GM21515 (cell line): ENCODE data around the gene NEO1.
"Not testable (repeated sequence)": the region's sequence is repeated elsewhere in the genome, so short reads cannot be mapped to it uniquely, and the experiment has no call there.

Experiments
- ATAC-seq: cut with Tn5 transposase; IDR thresholded peaks from one replicate; pipeline ENCODE4 v1.9.1; 2021; ENCODE audit not compliant: unreplicated experiment

The NEO1 gene

GRCh38 chr15:73296609-73297353, 244.5 kb downstream of the NEO1 start:
- ATAC-seq: no peak

GRCh38 chr15:73298522-73299245, 246.4 kb downstream of the NEO1 start:
- no peak for ATAC-seq

- not testable (repeated sequence) for ATAC-seq
These were observed 248.0 kb downstream of the NEO1 start for GRCh38 chr15:73300286-73300685.

GRCh38 chr15:73303636-73304035, 251.4 kb downstream of the NEO1 start:
- no peak for ATAC-seq

- no peak for ATAC-seq
These were observed 253.3 kb downstream of the NEO1 start for GRCh38 chr15:73305331-73306211.

- no peak for ATAC-seq
These were observed 256.0 kb downstream of the NEO1 start for GRCh38 chr15:73308305-73308704.

GRCh38 chr15:73313861-73314260, 261.6 kb downstream of the NEO1 start:
- ATAC-seq: no peak

- no peak for ATAC-seq
These were observed 265.6 kb downstream of the NEO1 start for GRCh38 chr15:73317651-73318462.

- no peak for ATAC-seq
These were observed 266.4 kb downstream of the NEO1 start for GRCh38 chr15:73318463-73319351.

GRCh38 chr15:73319460-73320245, 267.4 kb downstream of the NEO1 start:
- no peak for ATAC-seq

- no peak for ATAC-seq
These were observed 268.4 kb downstream of the NEO1 start for GRCh38 chr15:73320619-73321180.

GRCh38 chr15:73321496-73322450, 269.5 kb downstream of the NEO1 start:
- no peak for ATAC-seq

- ATAC-seq: no peak
These were observed 270.6 kb downstream of the NEO1 start for GRCh38 chr15:73322665-73323373.

- ATAC-seq: no peak
These were observed 271.2 kb downstream of the NEO1 start for GRCh38 chr15:73323374-73323955.

GRCh38 chr15:73323956-73324355, 271.7 kb downstream of the NEO1 start:
- no peak for ATAC-seq

GRCh38 chr15:73324496-73325170, 272.4 kb downstream of the NEO1 start:
- no peak for ATAC-seq
